ENCODE data around the gene AP1AR.
A peak's percentile ranks its signal among the peaks of the same experiment; 100 is the strongest.

AP1AR gene

GRCh38 chr4:112231779-112232713 is at the start of gene AP1AR:
Gene AP1AR (plus strand): TSS chr4:112231787. CDS start chr4:112232092, 305 bp downstream.
- Histone ChIP-seq H3K27me3 (ENCODE audit: control insufficient read depth, insufficient read depth, low read length) (no peaks in the 10 kb centered on the region), H3K27ac (ENCODE audit: low read length) (peak within 1 kb of the TSS; percentile 88), H3K4me1 (ENCODE audit: control insufficient read depth, low read depth, low read length) (peaks cover 11% of the 10 kb centered on the region), H3K9ac (ENCODE audit: low read length) (peak within 1 kb of the TSS; percentile 97), H3K36me3 (ENCODE audit: control insufficient read depth, low read depth, low read length) (no peaks in the 10 kb centered on the region), H3K4me3 (ENCODE audit: low read length) (peak within 1 kb of the TSS; percentile 88), H3K9me3 (ENCODE audit: control insufficient read depth, low read depth, low read length) (no peaks in the 10 kb centered on the region)

- Histone ChIP-seq H3K4me1 (ENCODE audit: control insufficient read depth, low read depth, low read length) (peaks cover 7% of the 10 kb centered on the region), H3K27ac (ENCODE audit: low read length) (no peak overlapping the region), H3K4me3 (ENCODE audit: low read length) (no peak overlapping the region), H3K9ac (ENCODE audit: low read length) (no peak overlapping the region), H3K9me3 (ENCODE audit: control insufficient read depth, low read depth, low read length) (no peaks in the 10 kb centered on the region), H3K36me3 (ENCODE audit: control insufficient read depth, low read depth, low read length) (no peaks in the 10 kb centered on the region), H3K27me3 (ENCODE audit: control insufficient read depth, insufficient read depth, low read length) (no peaks in the 10 kb centered on the region)
Measured at GRCh38 chr4:112182604-112183003, 49.0 kb upstream of the AP1AR start.

GRCh38 chr4:112183252-112183651 is 48.3 kb upstream of the AP1AR start:
- Histone ChIP-seq H3K9me3 (ENCODE audit: control insufficient read depth, low read depth, low read length) (no peaks in the 10 kb centered on the region), H3K9ac (ENCODE audit: low read length) (no peak overlapping the region), H3K27ac (ENCODE audit: low read length) (no peak overlapping the region), H3K4me1 (ENCODE audit: control insufficient read depth, low read depth, low read length) (peaks cover 7% of the 10 kb centered on the region), H3K4me3 (ENCODE audit: low read length) (no peak overlapping the region), H3K36me3 (ENCODE audit: control insufficient read depth, low read depth, low read length) (no peaks in the 10 kb centered on the region), H3K27me3 (ENCODE audit: control insufficient read depth, insufficient read depth, low read length) (no peaks in the 10 kb centered on the region)

GRCh38 chr4:112184438-112184837 is 47.1 kb upstream of the AP1AR start:
- Histone ChIP-seq H3K9me3 (ENCODE audit: control insufficient read depth, low read depth, low read length) (no peaks in the 10 kb centered on the region), H3K9ac (ENCODE audit: low read length) (no peak overlapping the region), H3K27me3 (ENCODE audit: control insufficient read depth, insufficient read depth, low read length) (no peaks in the 10 kb centered on the region), H3K4me1 (ENCODE audit: control insufficient read depth, low read depth, low read length) (peaks cover 7% of the 10 kb centered on the region), H3K4me3 (ENCODE audit: low read length) (no peak overlapping the region), H3K27ac (ENCODE audit: low read length) (no peak overlapping the region), H3K36me3 (ENCODE audit: control insufficient read depth, low read depth, low read length) (no peaks in the 10 kb centered on the region)

GRCh38 chr4:112185334-112185733 is 46.3 kb upstream of the AP1AR start:
- H3K4me3 ChIP-seq (ENCODE audit: low read length), result no peak overlapping the region
- no peak overlapping the region for H3K9ac ChIP-seq (ENCODE audit: low read length)
- H3K4me1 ChIP-seq (ENCODE audit: control insufficient read depth, low read depth, low read length), result peaks cover 7% of the 10 kb centered on the region
- no peaks in the 10 kb centered on the region for H3K36me3 ChIP-seq (ENCODE audit: control insufficient read depth, low read depth, low read length)
- H3K9me3 ChIP-seq (ENCODE audit: control insufficient read depth, low read depth, low read length), result no peaks in the 10 kb centered on the region
- H3K27me3 ChIP-seq (ENCODE audit: control insufficient read depth, insufficient read depth, low read length), result no peaks in the 10 kb centered on the region
- H3K27ac ChIP-seq (ENCODE audit: low read length), result no peak overlapping the region

GRCh38 chr4:112185740-112186670 is 45.6 kb upstream of the AP1AR start:
- Histone ChIP-seq H3K27ac (ENCODE audit: low read length) (no peak overlapping the region), H3K9ac (ENCODE audit: low read length) (no peak overlapping the region), H3K4me1 (ENCODE audit: control insufficient read depth, low read depth, low read length) (peaks cover 7% of the 10 kb centered on the region), H3K4me3 (ENCODE audit: low read length) (no peak overlapping the region), H3K27me3 (ENCODE audit: control insufficient read depth, insufficient read depth, low read length) (no peaks in the 10 kb centered on the region), H3K36me3 (ENCODE audit: control insufficient read depth, low read depth, low read length) (no peaks in the 10 kb centered on the region), H3K9me3 (ENCODE audit: control insufficient read depth, low read depth, low read length) (no peaks in the 10 kb centered on the region)

- Histone ChIP-seq H3K4me3 (ENCODE audit: low read length) (no peak overlapping the region), H3K36me3 (ENCODE audit: control insufficient read depth, low read depth, low read length) (no peaks in the 10 kb centered on the region)
Measured at GRCh38 chr4:112189754-112190153, 41.8 kb upstream of the AP1AR start.

GRCh38 chr4:112190684-112191083 is 40.9 kb upstream of the AP1AR start:
- Histone ChIP-seq H3K27me3 (ENCODE audit: control insufficient read depth, insufficient read depth, low read length) (no peaks in the 10 kb centered on the region), H3K27ac (ENCODE audit: low read length) (no peak overlapping the region), H3K36me3 (ENCODE audit: control insufficient read depth, low read depth, low read length) (no peaks in the 10 kb centered on the region), H3K9ac (ENCODE audit: low read length) (no peak overlapping the region), H3K4me3 (ENCODE audit: low read length) (no peak overlapping the region), H3K4me1 (ENCODE audit: control insufficient read depth, low read depth, low read length) (no peaks in the 10 kb centered on the region), H3K9me3 (ENCODE audit: control insufficient read depth, low read depth, low read length) (no peaks in the 10 kb centered on the region)

More at GRCh38 chr4:112189754-112190153, 41.8 kb upstream of the AP1AR start:
- no peaks in the 10 kb centered on the region for H3K9me3 ChIP-seq (ENCODE audit: control insufficient read depth, low read depth, low read length)
- no peak overlapping the region for H3K27ac ChIP-seq (ENCODE audit: low read length)
- H3K4me1 ChIP-seq (ENCODE audit: control insufficient read depth, low read depth, low read length), result no peaks in the 10 kb centered on the region
- H3K9ac ChIP-seq (ENCODE audit: low read length), result no peak overlapping the region
- no peaks in the 10 kb centered on the region for H3K27me3 ChIP-seq (ENCODE audit: control insufficient read depth, insufficient read depth, low read length)

- Histone ChIP-seq H3K4me1 (ENCODE audit: control insufficient read depth, low read depth, low read length) (no peaks in the 10 kb centered on the region), H3K9me3 (ENCODE audit: control insufficient read depth, low read depth, low read length) (no peaks in the 10 kb centered on the region), H3K27me3 (ENCODE audit: control insufficient read depth, insufficient read depth, low read length) (no peaks in the 10 kb centered on the region), H3K4me3 (ENCODE audit: low read length) (no peak overlapping the region), H3K27ac (ENCODE audit: low read length) (no peak overlapping the region), H3K9ac (ENCODE audit: low read length) (no peak overlapping the region), H3K36me3 (ENCODE audit: control insufficient read depth, low read depth, low read length) (no peaks in the 10 kb centered on the region)
Measured at GRCh38 chr4:112196461-112196860, 35.1 kb upstream of the AP1AR start.

- H3K4me1 ChIP-seq (ENCODE audit: control insufficient read depth, low read depth, low read length), result peaks cover 3% of the 10 kb centered on the region
Measured at GRCh38 chr4:112199041-112199440, 32.5 kb upstream of the AP1AR start.

GRCh38 chr4:112201915-112202505 is 29.6 kb upstream of the AP1AR start:
- Histone ChIP-seq H3K4me3 (ENCODE audit: low read length) (no peak overlapping the region), H3K27ac (ENCODE audit: low read length) (no peak overlapping the region), H3K9me3 (ENCODE audit: control insufficient read depth, low read depth, low read length) (no peaks in the 10 kb centered on the region), H3K36me3 (ENCODE audit: control insufficient read depth, low read depth, low read length) (no peaks in the 10 kb centered on the region), H3K9ac (ENCODE audit: low read length) (no peak overlapping the region), H3K4me1 (ENCODE audit: control insufficient read depth, low read depth, low read length) (peaks cover 3% of the 10 kb centered on the region), H3K27me3 (ENCODE audit: control insufficient read depth, insufficient read depth, low read length) (no peaks in the 10 kb centered on the region)

More at GRCh38 chr4:112199041-112199440, 32.5 kb upstream of the AP1AR start:
- no peaks in the 10 kb centered on the region for H3K9me3 ChIP-seq (ENCODE audit: control insufficient read depth, low read depth, low read length)
- H3K27ac ChIP-seq (ENCODE audit: low read length), result no peak overlapping the region
- H3K36me3 ChIP-seq (ENCODE audit: control insufficient read depth, low read depth, low read length), result no peaks in the 10 kb centered on the region
- no peaks in the 10 kb centered on the region for H3K27me3 ChIP-seq (ENCODE audit: control insufficient read depth, insufficient read depth, low read length)
- H3K9ac ChIP-seq (ENCODE audit: low read length), result no peak overlapping the region
- no peak overlapping the region for H3K4me3 ChIP-seq (ENCODE audit: low read length)

Data from iPS-18a (cell line).